Measurements from ENCODE around the gene ZDHHC20. TPM values are rescaled to one million over a fixed set of nuclear protein-coding genes. Genes with fewer than 3 reads are reported as not detected.

Gene ZDHHC20
- total RNA-seq, 1 donor from 2014 or later = 21.0 TPM

- H3K9me3 Mint-ChIP-seq (ENCODE audit: unreplicated experiment) = peaks cover 3% of the 10 kb centered on the region
- H3K4me3 Mint-ChIP-seq (ENCODE audit: unreplicated experiment) = no peak overlapping the region
- H3K36me3 Mint-ChIP-seq (ENCODE audit: unreplicated experiment) = no peaks in the 10 kb centered on the region
- DNase-seq = no peak
- H3K4me1 Mint-ChIP-seq (ENCODE audit: low read depth, unreplicated experiment) = peaks cover 20% of the 10 kb centered on the region
- no peak overlapping the region for H3K27ac Mint-ChIP-seq (ENCODE audit: unreplicated experiment)
- no peak for TF ChIP-seq CTCF (IDR thresholded peaks at IDR 0.05; ENCODE audit: partially characterized antibody, unreplicated experiment)
- peaks cover 7% of the 10 kb centered on the region for H3K27me3 Mint-ChIP-seq (ENCODE audit: unreplicated experiment)
Observed at GRCh38 chr13:21333186-21333585, 125.9 kb downstream of the ZDHHC20 start.

GRCh38 chr13:21330126-21330861, 128.8 kb downstream of the ZDHHC20 start:
- no peak for TF ChIP-seq CTCF (IDR thresholded peaks at IDR 0.05; ENCODE audit: partially characterized antibody, unreplicated experiment)

GRCh38 chr13:21328836-21329477, 130.1 kb downstream of the ZDHHC20 start:
- no peaks in the 10 kb centered on the region for H3K36me3 Mint-ChIP-seq (ENCODE audit: unreplicated experiment)
- peaks cover 6% of the 10 kb centered on the region for H3K27me3 Mint-ChIP-seq (ENCODE audit: unreplicated experiment)
- DNase-seq = no peak
- peaks cover 21% of the 10 kb centered on the region for H3K4me1 Mint-ChIP-seq (ENCODE audit: low read depth, unreplicated experiment)
- no peak overlapping the region for H3K4me3 Mint-ChIP-seq (ENCODE audit: unreplicated experiment)
- TF ChIP-seq CTCF (IDR thresholded peaks at IDR 0.05; ENCODE audit: partially characterized antibody, unreplicated experiment) = no peak
- no peaks in the 10 kb centered on the region for H3K9me3 Mint-ChIP-seq (ENCODE audit: unreplicated experiment)
- no peak overlapping the region for H3K27ac Mint-ChIP-seq (ENCODE audit: unreplicated experiment)

More at GRCh38 chr13:21330126-21330861, 128.8 kb downstream of the ZDHHC20 start:
- DNase-seq = no peak
- Mint-ChIP-seq H3K27ac (ENCODE audit: unreplicated experiment) (no peak overlapping the region), H3K4me3 (ENCODE audit: unreplicated experiment) (no peak overlapping the region), H3K36me3 (ENCODE audit: unreplicated experiment) (no peaks in the 10 kb centered on the region), H3K9me3 (ENCODE audit: unreplicated experiment) (no peaks in the 10 kb centered on the region), H3K27me3 (ENCODE audit: unreplicated experiment) (peaks cover 6% of the 10 kb centered on the region), H3K4me1 (ENCODE audit: low read depth, unreplicated experiment) (peaks cover 21% of the 10 kb centered on the region)

GRCh38 chr13:21328201-21328600, 130.9 kb downstream of the ZDHHC20 start:
- Mint-ChIP-seq H3K4me3 (ENCODE audit: unreplicated experiment) (no peak overlapping the region), H3K9me3 (ENCODE audit: unreplicated experiment) (no peaks in the 10 kb centered on the region), H3K36me3 (ENCODE audit: unreplicated experiment) (no peaks in the 10 kb centered on the region), H3K27me3 (ENCODE audit: unreplicated experiment) (peaks cover 4% of the 10 kb centered on the region), H3K27ac (ENCODE audit: unreplicated experiment) (no peak overlapping the region), H3K4me1 (ENCODE audit: low read depth, unreplicated experiment) (peaks cover 21% of the 10 kb centered on the region)
- no peak for TF ChIP-seq CTCF (IDR thresholded peaks at IDR 0.05; ENCODE audit: partially characterized antibody, unreplicated experiment)
- DNase-seq = no peak

All from glutamatergic neuron (in vitro differentiated cells).